ENCODE results near the gene HIVEP3.

DNA sequence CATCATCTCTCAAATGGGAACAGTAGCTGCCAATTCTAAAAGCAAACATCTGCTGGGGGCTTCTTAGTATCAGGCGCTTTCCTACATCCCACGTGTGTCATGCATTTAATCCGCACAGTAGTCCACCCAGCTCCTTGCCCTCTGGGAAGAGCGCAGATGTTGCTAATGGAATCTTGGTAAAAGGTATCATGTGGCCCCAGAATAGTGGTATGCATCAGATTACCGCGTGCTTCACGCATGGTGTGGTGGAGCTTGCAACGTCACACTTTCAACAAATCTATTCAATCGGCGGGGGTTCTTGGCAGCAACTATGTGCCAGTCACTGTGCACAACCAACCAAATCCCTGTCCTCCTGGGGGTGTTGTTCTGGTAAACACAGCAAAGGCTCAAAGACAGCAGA lies 141.0 kb downstream of the HIVEP3 start:
- no peak for TF ChIP-seq POLR2A (IDR thresholded peaks at IDR 0.05)
- TF ChIP-seq, protein P1, sequence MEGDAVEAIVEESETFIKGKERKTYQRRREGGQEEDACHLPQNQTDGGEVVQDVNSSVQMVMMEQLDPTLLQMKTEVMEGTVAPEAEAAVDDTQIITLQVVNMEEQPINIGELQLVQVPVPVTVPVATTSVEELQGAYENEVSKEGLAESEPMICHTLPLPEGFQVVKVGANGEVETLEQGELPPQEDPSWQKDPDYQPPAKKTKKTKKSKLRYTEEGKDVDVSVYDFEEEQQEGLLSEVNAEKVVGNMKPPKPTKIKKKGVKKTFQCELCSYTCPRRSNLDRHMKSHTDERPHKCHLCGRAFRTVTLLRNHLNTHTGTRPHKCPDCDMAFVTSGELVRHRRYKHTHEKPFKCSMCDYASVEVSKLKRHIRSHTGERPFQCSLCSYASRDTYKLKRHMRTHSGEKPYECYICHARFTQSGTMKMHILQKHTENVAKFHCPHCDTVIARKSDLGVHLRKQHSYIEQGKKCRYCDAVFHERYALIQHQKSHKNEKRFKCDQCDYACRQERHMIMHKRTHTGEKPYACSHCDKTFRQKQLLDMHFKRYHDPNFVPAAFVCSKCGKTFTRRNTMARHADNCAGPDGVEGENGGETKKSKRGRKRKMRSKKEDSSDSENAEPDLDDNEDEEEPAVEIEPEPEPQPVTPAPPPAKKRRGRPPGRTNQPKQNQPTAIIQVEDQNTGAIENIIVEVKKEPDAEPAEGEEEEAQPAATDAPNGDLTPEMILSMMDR (IDR thresholded peaks at IDR 0.05), result no peak
